H1 (cell line): ENCODE measurements around the gene ADAMTS16.

Source experiments
- ATF2 ChIP-seq: IDR thresholded peaks from 2 replicates; pipeline ENCODE4 v1.6.1; 2012; ENCODE audit warnings: low read length, inconsistent platforms
- CEBPB ChIP-seq: IDR thresholded peaks from 2 replicates; pipeline ENCODE4 v1.6.1; 2012; ENCODE audit warnings: low read depth, low read length
- CTBP2 ChIP-seq: IDR thresholded peaks from 2 replicates; pipeline ENCODE4 v1.7.0; 2011; ENCODE audit warnings: borderline replicate concordance, mild to moderate bottlenecking, moderate library complexity, mixed read lengths, low read length; ENCODE audit not compliant: insufficient read depth, insufficient read length
- GABPA ChIP-seq: IDR thresholded peaks from 2 replicates; pipeline ENCODE4 v1.6.1; 2011; ENCODE audit warnings: mild to moderate bottlenecking, low read length, moderate library complexity, borderline replicate concordance; ENCODE audit not compliant: insufficient read depth
- GTF2F1 ChIP-seq: IDR thresholded peaks from 2 replicates; pipeline ENCODE4 v1.6.1; 2012; ENCODE audit warnings: low read depth, low read length, improper control_type of control experiment, borderline replicate concordance
- POLR2AphosphoS5 ChIP-seq: IDR thresholded peaks from 2 replicates; pipeline ENCODE4 v1.6.1; 2011; ENCODE audit warnings: low read depth, low read length
- TBP ChIP-seq: IDR thresholded peaks from 2 replicates; pipeline ENCODE4 v1.6.1; 2011; ENCODE audit warnings: low read depth, low read length, improper control_type of control experiment
- TEAD4 ChIP-seq: IDR thresholded peaks from 2 replicates; pipeline ENCODE4 v1.6.1; 2012; ENCODE audit warnings: low read depth, low read length, inconsistent platforms, mixed read lengths
- USF2 ChIP-seq: IDR thresholded peaks from 2 replicates; pipeline ENCODE4 v1.6.1; 2011; ENCODE audit warnings: low read length, improper control_type of control experiment
- YY1 ChIP-seq: IDR thresholded peaks from 2 replicates; pipeline ENCODE4 v1.6.1; 2011; ENCODE audit warnings: low read depth, mild to moderate bottlenecking, low read length
- TF ChIP-seq, protein P1 (sequence below), 3 experiments: IDR thresholded peaks; 1 replicate in 2 of 3; 2 replicates in 1 of 3; pipeline versions ENCODE4 v1.5.1 to v1.6.1; 2011; ENCODE audit warnings: low read length in 3 of 3, mild to moderate bottlenecking in 3 of 3, inconsistent platforms in 2 of 3, low read depth in 1 of 3, moderate library complexity in 1 of 3; ENCODE audit not compliant: insufficient read depth in 1 of 3; ENCODE audit errors: control extremely low read depth in 1 of 3
- TF ChIP-seq, protein P2 (sequence below): IDR thresholded peaks from 2 replicates; pipeline ENCODE4 v1.6.1; 2011; ENCODE audit warnings: low read depth, mild to moderate bottlenecking, low read length; ENCODE audit not compliant: insufficient read depth

DNA sequence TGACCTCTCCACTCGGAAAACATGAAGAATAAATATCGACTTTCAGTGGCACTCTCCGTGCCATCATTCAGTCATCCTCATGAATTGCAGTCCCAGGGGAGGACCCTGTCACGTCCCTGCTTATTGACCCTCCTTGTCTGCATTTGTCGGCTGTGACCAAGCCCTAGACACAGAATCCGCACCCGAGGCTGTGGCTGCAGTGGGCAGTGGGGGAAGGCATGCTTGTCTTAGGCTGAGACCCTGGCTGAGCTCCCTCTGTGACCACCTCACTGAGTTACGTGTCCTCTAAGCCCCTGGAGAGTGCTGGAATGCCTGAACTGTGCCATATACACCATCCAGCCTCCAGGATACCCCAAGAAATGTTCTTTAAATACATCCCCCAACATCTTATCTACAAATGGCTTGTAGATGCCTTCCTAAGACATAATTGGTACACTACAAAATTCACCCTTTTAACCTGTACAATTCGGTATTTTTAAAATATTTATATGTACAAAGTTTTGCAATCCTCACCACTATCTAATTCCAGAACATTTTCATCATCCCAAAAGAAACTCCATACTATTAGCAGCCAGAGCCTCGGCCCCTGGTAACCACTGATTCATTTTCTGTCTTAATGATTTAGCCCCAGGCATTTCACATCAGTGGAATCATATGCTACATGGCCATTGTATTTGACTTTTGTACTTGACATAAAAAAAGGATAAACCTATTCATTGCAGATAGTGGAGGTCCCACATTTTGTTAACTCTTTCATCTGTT is 201.6 kb downstream of the ADAMTS16 start:
- TF ChIP-seq GABPA (no peak), YY1 (no peak), POLR2AphosphoS5 (no peak), GTF2F1 (no peak), CTBP2 (no peak), ATF2 (no peak), TBP (no peak), USF2 (no peak), CEBPB (no peak), TEAD4 (no peak)
- TF ChIP-seq, protein P1, sequence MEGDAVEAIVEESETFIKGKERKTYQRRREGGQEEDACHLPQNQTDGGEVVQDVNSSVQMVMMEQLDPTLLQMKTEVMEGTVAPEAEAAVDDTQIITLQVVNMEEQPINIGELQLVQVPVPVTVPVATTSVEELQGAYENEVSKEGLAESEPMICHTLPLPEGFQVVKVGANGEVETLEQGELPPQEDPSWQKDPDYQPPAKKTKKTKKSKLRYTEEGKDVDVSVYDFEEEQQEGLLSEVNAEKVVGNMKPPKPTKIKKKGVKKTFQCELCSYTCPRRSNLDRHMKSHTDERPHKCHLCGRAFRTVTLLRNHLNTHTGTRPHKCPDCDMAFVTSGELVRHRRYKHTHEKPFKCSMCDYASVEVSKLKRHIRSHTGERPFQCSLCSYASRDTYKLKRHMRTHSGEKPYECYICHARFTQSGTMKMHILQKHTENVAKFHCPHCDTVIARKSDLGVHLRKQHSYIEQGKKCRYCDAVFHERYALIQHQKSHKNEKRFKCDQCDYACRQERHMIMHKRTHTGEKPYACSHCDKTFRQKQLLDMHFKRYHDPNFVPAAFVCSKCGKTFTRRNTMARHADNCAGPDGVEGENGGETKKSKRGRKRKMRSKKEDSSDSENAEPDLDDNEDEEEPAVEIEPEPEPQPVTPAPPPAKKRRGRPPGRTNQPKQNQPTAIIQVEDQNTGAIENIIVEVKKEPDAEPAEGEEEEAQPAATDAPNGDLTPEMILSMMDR (IDR thresholded peaks at IDR 0.05; ENCODE audit: control extremely low read depth in 1 of 3, insufficient read depth in 1 of 3, low read depth in 1 of 3, low read length in 3 of 3): no peak
- TF ChIP-seq, protein P2, sequence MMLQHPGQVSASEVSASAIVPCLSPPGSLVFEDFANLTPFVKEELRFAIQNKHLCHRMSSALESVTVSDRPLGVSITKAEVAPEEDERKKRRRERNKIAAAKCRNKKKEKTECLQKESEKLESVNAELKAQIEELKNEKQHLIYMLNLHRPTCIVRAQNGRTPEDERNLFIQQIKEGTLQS: no peak
